GM12878 (cell line): Measurements from ENCODE around the gene OR2V1. TPM values are rescaled to one million over a fixed set of nuclear protein-coding genes. Genes with fewer than 3 reads are reported as not detected.
"Not testable (repeated sequence)": the region's sequence is repeated elsewhere in the genome, so short reads cannot be mapped to it uniquely, and the experiment has no call there.

Experiments
- ATAC-seq: fragments of 200-7000 bp; cut with Tn5 transposase; 3 replicates; pipeline ENCODE4 v1.9.1; 2020; ENCODE audit warnings: mild to moderate bottlenecking, moderate library complexity
- BruUV-seq: library from RNA; stranded (reverse); fragments of 400-500 nt; replicated peaks from 2 replicates; lab custom pipeline; 2021; lab: Mats Ljungman, UMichigan
- CTCF ChIA-PET: fragments of 300-600 bp; sonication (Branson Sonifier 250); formaldehyde crosslinking; extraction: SDS; loops from one replicate; lab custom pipeline; 2021; ENCODE audit warnings: inconsistent platforms; lab: Yijun Ruan, JAX
- POLR2A ChIA-PET: fragments of 350-600 bp; formaldehyde crosslinking; extraction: SDS; loops from one replicate; lab custom pipeline; 2021; ENCODE audit warnings: inconsistent platforms; lab: Charles Lee
- RAD21 ChIA-PET: fragments of 300-600 bp; sonication (Branson Sonifier 250); formaldehyde crosslinking; loops from one replicate; lab custom pipeline; 2023; ENCODE audit warnings: antibody characterized with exemption; ENCODE audit not compliant: unreplicated experiment; lab: Charles Lee
- SMC1A ChIA-PET: fragments of 300-600 bp; sonication (Branson Sonifier 250); formaldehyde crosslinking; loops from one replicate; lab custom pipeline; 2023; ENCODE audit not compliant: unreplicated experiment, uncharacterized antibody; lab: Charles Lee
- DNase-seq: peaks from one replicate; pipeline ENCODE4 v3.0.0-alpha.2; 2011; ENCODE audit warnings: low read depth, low spot score
- FAIRE-seq: peaks from 3 replicates; lab custom pipeline; 2011; peaks lifted over from hg19 to GRCh38; lab: Jason Lieb, UNC
- H2AFZ ChIP-seq: 2 replicates; pipeline ENCODE4 v1.6.0; 2011; ENCODE audit warnings: low read depth, low read length, control low read depth; ENCODE audit not compliant: control insufficient read depth
- H3K27ac ChIP-seq: 2 replicates; pipeline ENCODE4 v1.5.1; 2011; ENCODE audit warnings: control low read depth; ENCODE audit not compliant: control insufficient read depth, insufficient read depth
- H3K27me3 ChIP-seq, 2 experiments: replicated peaks in 1 of 2; 2 replicates each; pipeline versions ENCODE4 v1.6.0 to v1.6.1; 2011; ENCODE audit warnings: low read length in 1 of 2; ENCODE audit not compliant: control insufficient read depth in 2 of 2, insufficient read depth in 2 of 2
- H3K36me3 ChIP-seq, 2 experiments: 2 replicates each; pipeline ENCODE4 v1.5.1; 2011; ENCODE audit warnings: low read length in 1 of 2; ENCODE audit not compliant: control insufficient read depth in 2 of 2, insufficient read depth in 2 of 2
- H3K4me1 ChIP-seq: 2 replicates; pipeline ENCODE4 v1.6.1; 2011; ENCODE audit warnings: mild to moderate bottlenecking, low read length, moderate library complexity, mixed read lengths; ENCODE audit not compliant: control insufficient read depth, insufficient read depth
- H3K4me2 ChIP-seq: 2 replicates; pipeline ENCODE4 v1.6.0; 2011; ENCODE audit warnings: control low read depth; ENCODE audit not compliant: control insufficient read depth, insufficient read depth
- H3K4me3 ChIP-seq: fragments of 200-600 bp; sonication (generic); 2 replicates; pipeline ENCODE4 v1.5.1; 2016
- H3K79me2 ChIP-seq: 2 replicates; pipeline ENCODE4 v1.6.0; 2011; ENCODE audit warnings: low read length; ENCODE audit not compliant: control insufficient read depth, insufficient read depth
- H3K9ac ChIP-seq: 2 replicates; pipeline ENCODE4 v1.8.0; 2011; ENCODE audit warnings: low read length, control low read depth, mixed read lengths; ENCODE audit not compliant: control insufficient read depth, insufficient read depth
- H3K9me3 ChIP-seq: replicated peaks from 3 replicates; pipeline ENCODE4 v1.5.1; 2011; ENCODE audit warnings: mild to moderate bottlenecking, low read length; ENCODE audit not compliant: control insufficient read depth, insufficient read depth
- H4K20me1 ChIP-seq: 2 replicates; pipeline ENCODE4 v1.6.0; 2011; ENCODE audit not compliant: control insufficient read depth, insufficient read depth
- BHLHE40 ChIP-seq, 2 experiments: fragments of 450-650 bp in 1 of 2; IDR thresholded peaks; 2 replicates each; pipeline ENCODE4 v1.6.1; 2011 to 2017; ENCODE audit warnings: low read depth in 2 of 2, borderline replicate concordance in 1 of 2, improper control_type of control experiment in 1 of 2, low read length in 1 of 2, mild to moderate bottlenecking in 1 of 2
- IKZF1 ChIP-seq: fragments of 450-650 bp; conservative IDR thresholded peaks from 2 replicates; pipeline ENCODE4 v1.6.1; 2017; ENCODE audit warnings: antibody characterized with exemption, mild to moderate bottlenecking
- RUNX3 ChIP-seq: IDR thresholded peaks from 2 replicates; pipeline ENCODE4 v1.6.1; 2012; ENCODE audit warnings: low read length, inconsistent platforms
- SREBF2 ChIP-seq: IDR thresholded peaks from 2 replicates; pipeline ENCODE4 v1.6.1; 2012; ENCODE audit warnings: mild to moderate bottlenecking, low read length
- ZNF24 ChIP-seq: fragments of 450-650 bp; IDR thresholded peaks from 2 replicates; pipeline ENCODE4 v1.6.1; 2017; ENCODE audit warnings: antibody characterized with exemption, mild to moderate bottlenecking
- WGBS: methylation state at CpG from one replicate; pipeline ENCODE4 v1.1.6; 2016; ENCODE audit warnings: low lambda C conversion rate; ENCODE audit not compliant: insufficient replicate concordance, insufficient coverage; ENCODE audit errors: missing lambda C conversion rate; 5-methylcytosine and 5-hydroxymethylcytosine counted together
- in situ Hi-C: fragments of 300-500 bp; cut with MboI; formaldehyde crosslinking; loops from 9 replicates; pipeline ENCODE4 v1.14.3; 2018; ENCODE audit warnings: mixed read lengths
- intact Hi-C: fragments of 100-400 bp; cut with micrococcal nuclease; formaldehyde crosslinking; loops from one replicate; pipeline ENCODE4 v1.14.2; 2022; ENCODE audit not compliant: unreplicated experiment
- polyA plus RNA-seq, 11 experiments: library from polyadenylated mRNA; depleted of rRNA in 4 of 11; unstranded in 6 of 11; stranded (reverse) in 5 of 11; fragments of >200 nt; fragmentation: Nextera tagmentation in 4 of 11; fragmentation: Illumina TruSeq in 1 of 11; extraction: Ambion mirVana in 4 of 11; extraction: Trizol in 1 of 11; gene quantifications; 1 replicate in 1 of 11; 2 replicates in 10 of 11; pipeline versions ENCODE4 v1.2.1 to v1.2.3, GENCODE V29; 2011 to 2016; ENCODE audit warnings: inconsistent platforms in 2 of 11, missing spikeins in 2 of 11, low read depth in 1 of 11
- total RNA-seq, 4 experiments: library from RNA; depleted of rRNA in 3 of 4; stranded (reverse); fragments of >200 nt in 3 of 4; fragmentation: Illumina TruSeq in 1 of 4; extraction: Trizol in 1 of 4; gene quantifications; 2 replicates each; pipeline versions ENCODE4 v1.2.1 to v1.2.3, GENCODE V29; 2013 to 2021

Gene OR2V1
- total and polyA plus RNA-seq, 10 of the 15 experiments (the other 5 are each of a cell fraction or from before 2014, with no cell fraction given) = 0.20 to 4.4 TPM; not detected in 8

DNA sequence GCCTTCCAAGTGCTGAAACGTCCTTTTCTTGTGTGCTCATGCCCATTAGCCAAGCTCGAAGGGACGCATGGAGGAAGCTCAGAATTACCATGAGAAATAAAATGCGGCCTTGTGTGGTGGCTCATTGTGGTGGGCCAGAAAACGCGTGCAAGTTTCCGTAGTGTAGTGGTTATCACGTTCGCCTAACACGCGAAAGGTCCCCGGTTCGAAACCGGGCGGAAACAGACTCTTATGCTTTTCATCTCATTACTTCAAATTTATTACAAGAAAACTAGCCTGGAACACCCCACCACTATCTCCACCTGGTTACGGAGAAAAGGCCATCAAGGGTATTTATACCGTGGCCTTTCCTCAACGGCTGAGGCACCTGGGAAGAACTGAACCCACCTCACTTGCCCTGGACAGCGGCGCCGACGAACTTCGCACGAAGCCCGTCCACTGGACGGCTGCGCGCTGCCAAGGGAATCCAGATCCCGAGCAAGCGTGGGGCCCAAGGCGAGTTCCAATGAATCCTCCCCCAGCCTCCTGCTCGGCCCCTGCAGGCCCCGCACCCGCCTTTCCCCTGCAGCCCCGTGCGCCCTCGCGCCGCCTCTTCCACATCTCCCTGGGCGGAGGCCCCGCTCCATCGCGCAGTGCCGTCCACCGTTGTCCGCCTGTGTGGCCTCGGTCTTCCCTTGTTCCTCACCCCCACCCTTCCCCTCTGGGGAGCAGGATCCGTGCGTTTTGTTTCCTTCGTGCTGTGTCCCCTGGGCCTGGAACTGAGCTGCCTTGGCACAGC lies 38.7 kb upstream of the OR2V1 start:
- peak; percentile 54 for ATAC-seq
- Histone ChIP-seq H2AFZ (peak overlapping the region; percentile 13; the same call in 1 of the 2 replicates), H3K4me3 (peak overlapping the region; percentile 24; the same call in 1 of the 2 replicates), H3K4me1 (peaks cover 33% of the 10 kb centered on the region)
- H3K79me2 ChIP-seq, H3K36me3 ChIP-seq, H4K20me1 ChIP-seq, in situ Hi-C loops: not testable (repeated sequence)
- FAIRE-seq = peak; percentile 83
- intact Hi-C loops = loop anchor here (5.0 kb wide), 1 partner anchor 362 kb away; no protein-coding TSS in a partner anchor
- RAD21 ChIA-PET = interaction anchor here (0.9 to 2.3 kb wide), 7 partner anchors 8 to 301 kb away, joined by 3 to 14 read pairs (median 4); no protein-coding TSS in a partner anchor
- POLR2A ChIA-PET = interaction anchor here (1.4 kb wide), 1 partner anchor 12 kb away, joined by 5 read pairs; no protein-coding TSS in a partner anchor
- peak; percentile 37; the same call in 1 of the 2 replicates for TF ChIP-seq RUNX3
- TF ChIP-seq IKZF1 = peak; percentile 34
- TF ChIP-seq ZNF24 = 0 out of 2 replicates have a peak, but pooled peaks have one; percentile 26
- TF ChIP-seq SREBF2 = peak; percentile 52; the same call in 1 of the 2 replicates
- peak; percentile 54 to 61; a peak in 2 of 4 replicates for TF ChIP-seq BHLHE40 (IDR thresholded peaks at IDR 0.05; ENCODE audit: borderline replicate concordance in 1 of 2, low read depth in 2 of 2, low read length in 1 of 2)
- TF ChIP-seq, all 136 proteins: peak for 5; not testable (repeated sequence) for 131
- DNase-seq, H3K27ac ChIP-seq, H3K9me3 ChIP-seq, BruUV-seq, H3K27me3 ChIP-seq, H3K9ac ChIP-seq: not testable (repeated sequence)
- ChIA-PET SMC1A (interaction anchor here (0.8 to 2.6 kb wide), 9 partner anchors 14 to 305 kb away, joined by 3 to 17 read pairs (median 5); no protein-coding TSS in a partner anchor), CTCF (interaction anchor here (1.1 to 4.5 kb wide), 15 partner anchors 11 to 361 kb away, joined by 3 to 37 read pairs (median 4); no protein-coding TSS in a partner anchor)
- 19% methylated on average over 50 of the region's 50 CpGs for WGBS
- H3K4me2 ChIP-seq = peak overlapping the region; percentile 76
